Body of pancreas (tissue), 4 donors: ENCODE data around the gene TP53INP2. TPM values are rescaled to one million over a fixed set of nuclear protein-coding genes. Genes with fewer than 3 reads are reported as not detected.

ENCODE experiments used
- ATAC-seq: fragments of 150-250 bp; one replicate; pipeline ENCODE4 v1.9.1; 2016
- DNase-seq, 4 donors: peaks; one replicate each; pipeline ENCODE4 v3.0.0-alpha.2; 2019
- H3K27ac ChIP-seq, 4 donors: fragments of 200-600 bp; sonication (generic); 1 replicate in 3 of 4; 2 replicates in 1 of 4; pipeline versions ENCODE4 v1.5.1 to v1.6.1; 2016 to 2019; ENCODE audit warnings: mild to moderate bottlenecking in 1 of 4, mixed read lengths in 1 of 4, moderate library complexity in 1 of 4
- H3K27me3 ChIP-seq, 2 donors: fragments of 200-600 bp; sonication (generic); one replicate each; pipeline ENCODE4 v1.6.0; 2016; ENCODE audit warnings: mild to moderate bottlenecking in 1 of 2
- H3K36me3 ChIP-seq, 2 donors: fragments of 200-600 bp; sonication (generic); replicated peaks in 1 of 2; 2 replicates each; pipeline ENCODE4 v1.5.1; 2016; ENCODE audit warnings: low read depth in 2 of 2; ENCODE audit not compliant: insufficient read depth in 1 of 2
- H3K4me1 ChIP-seq: fragments of 200-600 bp; sonication (generic); one replicate; pipeline ENCODE4 v1.6.0; 2016
- H3K4me3 ChIP-seq, 2 donors: fragments of 200-600 bp; sonication (generic); 1 replicate in 1 of 2; 2 replicates in 1 of 2; pipeline ENCODE4 v1.5.1; 2016 to 2019
- H3K9me3 ChIP-seq, 3 donors: fragments of 200-600 bp; sonication (generic); 1 replicate in 2 of 3; 2 replicates in 1 of 3; pipeline ENCODE4 v1.5.1; 2016
- CTCF ChIP-seq, 7 experiments: fragments of 450-650 bp in 4 of 7; fragments of 200-600 bp in 3 of 7; sonication (generic) in 3 of 7; IDR thresholded peaks; one replicate each; pipeline ENCODE4 v1.5.1; 2016 to 2019; ENCODE audit warnings: antibody characterized with exemption in 7 of 7
- POLR2A ChIP-seq, 3 donors: fragments of 450-650 bp; IDR thresholded peaks; one replicate each; pipeline ENCODE4 v1.6.1; 2016; ENCODE audit warnings: antibody characterized with exemption in 3 of 3, mild to moderate bottlenecking in 2 of 3
- WGBS, 2 donors: methylation state at CpG; one replicate each; pipeline ENCODE4 v1.1.5; 2017; 5-methylcytosine and 5-hydroxymethylcytosine counted together
- intact Hi-C: fragments of 100-400 bp; cut with DNase I; formaldehyde crosslinking; loops from one replicate; pipeline ENCODE4 v1.15.1; 2023
- total RNA-seq, 2 donors: library from RNA; depleted of rRNA; stranded (reverse); fragments of >200 nt; gene quantifications; one replicate each; pipeline ENCODE4 v1.1.0, GENCODE V29; 2016

Gene TP53INP2
- total RNA-seq, 2 donors from 2014 or later = 3.4 to 12.2 TPM

DNA sequence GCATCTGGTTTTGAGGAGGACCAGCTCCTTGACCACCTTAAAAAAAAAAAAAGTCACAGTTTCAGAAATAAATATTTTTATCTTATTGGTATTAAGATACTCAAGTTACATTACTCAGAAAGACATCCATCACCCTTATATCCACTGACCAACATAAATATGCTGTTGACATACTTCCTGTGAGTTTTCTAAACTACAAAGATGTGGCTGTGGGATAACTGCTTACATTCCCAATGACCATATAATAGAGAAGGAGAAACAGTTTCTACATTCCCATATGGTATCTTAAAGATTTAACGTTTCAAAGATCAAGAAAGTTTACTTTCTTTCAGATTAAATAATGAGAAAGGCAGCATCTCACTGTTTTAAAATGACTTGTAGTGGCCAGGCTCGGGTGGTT, 46.3 kb downstream of the TP53INP2 start:
- WGBS, 2 donors = 34 to 61% methylated on average over 2 of the region's 2 CpGs
- Histone ChIP-seq H3K27me3 (no peaks in the 10 kb centered on the region), H3K4me3 (no peak overlapping the region), H3K27ac (no peak overlapping the region), H3K36me3 (peaks cover 9 to 29% of the 10 kb centered on the region in 2 donors), H3K4me1 (no peaks in the 10 kb centered on the region), H3K9me3 (no peaks in the 10 kb centered on the region)
- ATAC-seq = no peak
- intact Hi-C loops = no loop called here
- no peak for TF ChIP-seq POLR2A (IDR thresholded peaks at IDR 0.05)
- no peak for TF ChIP-seq CTCF (IDR thresholded peaks at IDR 0.05)
- DNase-seq = no peak

DNA sequence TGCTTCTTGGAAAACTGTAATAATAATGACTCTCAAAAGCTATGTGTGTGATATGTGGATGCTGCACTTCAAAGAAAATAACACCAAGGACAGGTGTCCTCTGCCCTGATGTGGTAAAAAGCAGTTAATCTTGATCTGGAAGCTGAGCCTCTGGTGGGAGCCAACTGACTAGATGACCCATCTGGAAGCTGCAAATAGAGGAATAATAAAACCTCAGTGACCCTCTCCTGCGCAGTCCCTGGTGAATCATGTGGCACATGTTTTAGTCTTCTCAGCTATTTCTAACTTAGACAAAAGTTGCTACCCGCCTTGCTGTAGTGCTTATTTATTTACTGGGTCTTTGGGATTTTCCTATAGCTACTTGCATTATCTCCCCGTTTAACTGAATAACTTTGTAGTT, 47.3 kb downstream of the TP53INP2 start:
- WGBS, 2 donors = 93 to 94% methylated on average over 3 of the region's 3 CpGs
- Histone ChIP-seq H3K4me1 (no peaks in the 10 kb centered on the region), H3K27me3 (no peaks in the 10 kb centered on the region), H3K36me3 (peaks cover 9 to 26% of the 10 kb centered on the region in 2 donors), H3K27ac (no peak overlapping the region), H3K4me3 (no peak overlapping the region), H3K9me3 (no peaks in the 10 kb centered on the region)
- ATAC-seq = no peak
- intact Hi-C loops = no loop called here
- DNase-seq = no peak
- TF ChIP-seq POLR2A (IDR thresholded peaks at IDR 0.05) (no peak), CTCF (IDR thresholded peaks at IDR 0.05) (no peak)

DNA sequence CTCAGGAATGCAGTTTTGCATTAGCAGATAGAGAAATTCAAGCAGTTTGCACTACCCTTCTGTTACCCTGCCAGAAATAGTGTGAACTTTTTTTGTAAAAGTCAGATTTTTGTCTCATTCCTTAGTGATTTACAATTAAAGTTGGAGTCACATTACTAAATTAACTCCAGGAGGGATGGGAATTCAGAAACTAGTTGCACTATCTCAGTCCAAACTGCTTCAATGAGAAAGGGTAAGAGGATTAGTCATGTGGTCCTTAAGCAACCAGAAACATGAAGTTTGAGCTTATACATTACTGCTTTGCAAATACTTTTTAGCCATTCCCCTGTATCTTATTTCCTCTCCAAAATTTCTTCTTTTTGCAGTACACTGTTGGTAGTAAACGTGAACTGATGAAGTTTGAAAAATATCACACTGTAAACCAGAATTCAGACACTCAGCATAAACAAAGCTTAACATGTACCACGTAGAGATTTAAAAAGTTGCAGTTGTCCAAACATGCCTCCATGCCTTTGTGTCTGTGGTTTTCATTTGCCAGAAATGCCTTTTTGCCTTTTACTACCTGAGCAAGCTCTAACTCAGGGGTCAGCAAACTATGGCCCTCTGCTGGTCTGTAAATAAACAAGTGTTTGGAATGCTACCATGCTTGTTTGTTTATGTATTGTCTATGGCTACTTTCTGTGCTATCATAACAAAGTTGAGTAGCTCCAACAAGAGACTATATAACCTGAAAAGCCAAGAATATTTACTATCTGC, 49.7 kb downstream of the TP53INP2 start:
- whole genome bisulfite sequencing, 2 donors = 74 to 83% methylated on average over 2 of the region's 2 CpGs
- intact Hi-C loops = no loop called here

GRCh38 chr20:34754611-34755010, 50.5 kb downstream of the TP53INP2 start:
- 79 to 82% methylated on average over 4 of the region's 4 CpGs for WGBS, 2 donors

More for the DNA sequence above, 49.7 kb downstream of the TP53INP2 start:
- H3K27me3 ChIP-seq = no peaks in the 10 kb centered on the region
- peaks cover 19 to 39% of the 10 kb centered on the region in 2 donors for H3K36me3 ChIP-seq
- H3K4me1 ChIP-seq = no peaks in the 10 kb centered on the region
- H3K4me3 ChIP-seq = no peak overlapping the region
- DNase-seq (no peak), ATAC-seq (no peak)
- no peak for TF ChIP-seq POLR2A (IDR thresholded peaks at IDR 0.05)
- no peak for TF ChIP-seq CTCF (IDR thresholded peaks at IDR 0.05)
- no peaks in the 10 kb centered on the region for H3K9me3 ChIP-seq
- H3K27ac ChIP-seq = no peak overlapping the region

More at GRCh38 chr20:34754611-34755010, 50.5 kb downstream of the TP53INP2 start:
- intact Hi-C loops = no loop called here
- no peak for DNase-seq
- Histone ChIP-seq H3K27me3 (no peaks in the 10 kb centered on the region), H3K36me3 (peaks cover 15 to 35% of the 10 kb centered on the region in 2 donors), H3K9me3 (no peaks in the 10 kb centered on the region), H3K4me1 (no peaks in the 10 kb centered on the region), H3K27ac (no peak overlapping the region), H3K4me3 (no peak overlapping the region)
- TF ChIP-seq CTCF (IDR thresholded peaks at IDR 0.05) (no peak), POLR2A (IDR thresholded peaks at IDR 0.05) (no peak)
- no peak for ATAC-seq
